HEK293T (cell line): ENCODE data around the gene DNAH12.

Source experiments
- CTCF ChIA-PET: fragments of 350-600 bp; formaldehyde crosslinking; extraction: SDS; loops from one replicate; lab custom pipeline; 2021; ENCODE audit warnings: antibody characterized with exemption, inconsistent platforms; lab: Yijun Ruan, JAX
- POLR2A ChIA-PET: fragments of 350-600 bp; formaldehyde crosslinking; extraction: SDS; loops from one replicate; lab custom pipeline; 2020; ENCODE audit warnings: antibody characterized with exemption, inconsistent platforms; lab: Yijun Ruan, JAX
- DNase-seq: peaks from one replicate; pipeline ENCODE4 v3.0.0; 2012; ENCODE audit warnings: mixed read lengths; ENCODE audit errors: extremely low spot score
- ARNT ChIP-seq: fragments of 450-650 bp; IDR thresholded peaks from 2 replicates; pipeline ENCODE4 v1.6.1; 2017; ENCODE audit warnings: mild to moderate bottlenecking
- BHLHE40 ChIP-seq: fragments of 450-650 bp; IDR thresholded peaks from 2 replicates; pipeline ENCODE4 v1.6.1; 2016; ENCODE audit warnings: mild to moderate bottlenecking, moderate library complexity, borderline replicate concordance
- CTBP1 ChIP-seq: fragments of 450-650 bp; IDR thresholded peaks from 2 replicates; pipeline ENCODE4 v1.6.1; 2016; ENCODE audit warnings: borderline replicate concordance
- ELF4 ChIP-seq: fragments of 450-650 bp; IDR thresholded peaks from 2 replicates; pipeline ENCODE4 v1.6.1; 2017; ENCODE audit warnings: antibody characterized with exemption
- FOXA1 ChIP-seq: fragments of 450-650 bp; IDR thresholded peaks from 2 replicates; pipeline ENCODE4 v1.6.1; 2016; ENCODE audit warnings: mild to moderate bottlenecking
- FOXK2 ChIP-seq: fragments of 450-650 bp; IDR thresholded peaks from 2 replicates; pipeline ENCODE4 v1.6.1; 2016; ENCODE audit warnings: mild to moderate bottlenecking
- FOXM1 ChIP-seq: fragments of 450-650 bp; IDR thresholded peaks from 2 replicates; pipeline ENCODE4 v1.6.1; 2017; ENCODE audit warnings: mild to moderate bottlenecking, borderline replicate concordance
- HDGF ChIP-seq: fragments of 450-650 bp; IDR thresholded peaks from 2 replicates; pipeline ENCODE4 v1.6.1; 2017; ENCODE audit warnings: antibody characterized with exemption, borderline replicate concordance
- L3MBTL2 ChIP-seq: fragments of 450-650 bp; conservative IDR thresholded peaks from 2 replicates; pipeline ENCODE4 v1.6.1; 2016; ENCODE audit warnings: mild to moderate bottlenecking
- LEF1 ChIP-seq: fragments of 450-650 bp; IDR thresholded peaks from 2 replicates; pipeline ENCODE4 v1.6.1; 2017; ENCODE audit warnings: mild to moderate bottlenecking, borderline replicate concordance
- NFRKB ChIP-seq: fragments of 450-650 bp; IDR thresholded peaks from 2 replicates; pipeline ENCODE4 v1.6.1; 2016; ENCODE audit warnings: mild to moderate bottlenecking, moderate library complexity
- SP1 ChIP-seq: fragments of 450-650 bp; IDR thresholded peaks from 2 replicates; pipeline ENCODE4 v1.6.1; 2017
- SUZ12 ChIP-seq: fragments of 450-650 bp; IDR thresholded peaks from 2 replicates; pipeline ENCODE4 v1.6.1; 2016; ENCODE audit warnings: mild to moderate bottlenecking
- ZNF384 ChIP-seq: fragments of 450-650 bp; IDR thresholded peaks from 2 replicates; pipeline ENCODE4 v1.6.1; 2016
- TF ChIP-seq, protein P1 (sequence below): fragments of 450-650 bp; IDR thresholded peaks from 2 replicates; pipeline ENCODE4 v1.6.1; 2016

The DNAH12 gene

GRCh38 chr3:57292897-57293526 lies 251.1 kb downstream of the DNAH12 start:
- no peak for TF ChIP-seq BHLHE40
- no peak for TF ChIP-seq HDGF
- TF ChIP-seq FOXK2, result no peak
- TF ChIP-seq SUZ12, result no peak
- no peak for TF ChIP-seq LEF1
- TF ChIP-seq ELF4, result no peak
- no peak for DNase-seq
- POLR2A ChIA-PET, result no interaction called here
- CTCF ChIA-PET, result no interaction called here

- no peak for TF ChIP-seq SP1
- ChIA-PET POLR2A (no interaction called here), CTCF (no interaction called here)
- no peak for DNase-seq
Observed at GRCh38 chr3:57292159-57292896, 251.8 kb downstream of the DNAH12 start, which contains the start of gene ASB14. TSS of gene ASB14 (minus strand) at chr3:57292685. CDS start at chr3:57292033, 652 bp downstream.

- POLR2A ChIA-PET, result no interaction called here
- no peak for DNase-seq
- CTCF ChIA-PET, result no interaction called here
- TF ChIP-seq FOXM1 (no peak), SP1 (no peak), L3MBTL2 (no peak), FOXA1 (no peak), CTBP1 (no peak), SUZ12 (no peak), ARNT (no peak), HDGF (no peak), LEF1 (no peak)
Observed at GRCh38 chr3:57288403-57288802, 255.7 kb downstream of the DNAH12 start.

DNA sequence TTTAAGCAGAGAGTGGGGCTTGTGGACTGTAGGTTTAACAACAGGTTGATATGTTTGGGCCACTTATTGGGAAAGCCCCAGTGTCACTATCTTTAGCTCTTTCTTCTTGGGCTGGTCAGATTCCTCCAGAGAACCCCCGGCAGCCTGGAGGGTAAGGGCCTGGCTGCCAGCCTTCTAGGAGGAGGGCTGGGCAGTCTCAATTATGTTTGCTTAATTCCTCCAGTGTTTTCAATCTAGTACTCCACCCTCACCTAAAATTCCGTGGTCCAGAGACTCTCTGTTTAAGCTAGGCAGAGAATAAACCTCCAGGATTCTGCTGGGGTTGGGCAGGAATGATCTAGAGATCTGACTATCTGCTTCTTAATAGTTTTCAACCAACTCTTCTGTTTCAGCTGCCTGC lies 256.9 kb downstream of the DNAH12 start:
- ChIA-PET CTCF (interaction anchor here (0.6 kb wide), 1 partner anchor 8 kb away, joined by 3 read pairs; no protein-coding TSS in a partner anchor), POLR2A (no interaction called here)
- TF ChIP-seq ELF4 (no peak), FOXA1 (no peak), SP1 (no peak), FOXM1 (no peak), HDGF (no peak), FOXK2 (no peak), CTBP1 (no peak), LEF1 (no peak), BHLHE40 (no peak)
- TF ChIP-seq, protein P1, sequence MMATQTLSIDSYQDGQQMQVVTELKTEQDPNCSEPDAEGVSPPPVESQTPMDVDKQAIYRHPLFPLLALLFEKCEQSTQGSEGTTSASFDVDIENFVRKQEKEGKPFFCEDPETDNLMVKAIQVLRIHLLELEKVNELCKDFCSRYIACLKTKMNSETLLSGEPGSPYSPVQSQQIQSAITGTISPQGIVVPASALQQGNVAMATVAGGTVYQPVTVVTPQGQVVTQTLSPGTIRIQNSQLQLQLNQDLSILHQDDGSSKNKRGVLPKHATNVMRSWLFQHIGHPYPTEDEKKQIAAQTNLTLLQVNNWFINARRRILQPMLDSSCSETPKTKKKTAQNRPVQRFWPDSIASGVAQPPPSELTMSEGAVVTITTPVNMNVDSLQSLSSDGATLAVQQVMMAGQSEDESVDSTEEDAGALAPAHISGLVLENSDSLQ, result no peak
- no peak for DNase-seq

DNA sequence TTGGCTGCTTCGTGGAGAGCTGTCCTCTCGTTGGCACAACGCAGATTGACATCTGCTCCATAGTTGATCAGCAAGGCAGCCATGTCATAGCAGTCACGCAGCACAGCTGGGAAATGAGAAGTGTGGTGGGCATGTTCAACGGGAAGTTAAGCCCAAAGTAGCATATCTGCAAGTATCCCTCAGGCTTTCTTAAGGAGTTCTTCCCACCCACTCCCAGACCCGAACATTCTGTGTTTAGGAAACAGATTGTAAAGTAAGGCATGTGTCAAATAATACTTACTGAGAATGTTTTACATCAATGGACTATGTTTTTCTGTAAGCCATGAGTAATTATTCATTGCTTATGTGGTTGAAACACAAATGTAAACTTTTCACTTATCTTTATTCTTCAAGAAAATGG lies 260.8 kb downstream of the DNAH12 start:
- no peak for DNase-seq
- ChIA-PET CTCF (no interaction called here), POLR2A (no interaction called here)
- TF ChIP-seq SP1 (no peak), ZNF384 (no peak), FOXM1 (no peak), LEF1 (no peak), NFRKB (no peak), ELF4 (no peak), FOXK2 (no peak), BHLHE40 (no peak), ARNT (no peak), FOXA1 (no peak)
- TF ChIP-seq, protein P1, result no peak

- no peak for DNase-seq
- CTCF ChIA-PET, result no interaction called here
- no peak for TF ChIP-seq HDGF
- TF ChIP-seq LEF1, result no peak
- no peak for TF ChIP-seq NFRKB
- no peak for TF ChIP-seq ARNT
- TF ChIP-seq FOXA1, result no peak
- TF ChIP-seq ZNF384, result no peak
- no peak for TF ChIP-seq ELF4
- TF ChIP-seq SP1, result no peak
- TF ChIP-seq FOXM1, result no peak
- TF ChIP-seq CTBP1, result no peak
- no peak for TF ChIP-seq FOXK2
- TF ChIP-seq BHLHE40, result no peak
- TF ChIP-seq, protein P1, result no peak
- no peak for TF ChIP-seq SUZ12
- POLR2A ChIA-PET, result no interaction called here
Observed at GRCh38 chr3:57281715-57282114, 262.4 kb downstream of the DNAH12 start.
